GM18870 (cell line): Measurements from ENCODE around the gene ARSA.
"Not testable (repeated sequence)": the region's sequence is repeated elsewhere in the genome, so short reads cannot be mapped to it uniquely, and the experiment has no call there.

Source experiments
- ATAC-seq: cut with Tn5 transposase; IDR thresholded peaks from one replicate; pipeline ENCODE4 v1.9.1; 2021; ENCODE audit warnings: moderate library complexity; ENCODE audit not compliant: unreplicated experiment

ARSA gene

GRCh38 chr22:50656122-50657070, 28.4 kb upstream of the ARSA start:
- no peak for ATAC-seq

DNA sequence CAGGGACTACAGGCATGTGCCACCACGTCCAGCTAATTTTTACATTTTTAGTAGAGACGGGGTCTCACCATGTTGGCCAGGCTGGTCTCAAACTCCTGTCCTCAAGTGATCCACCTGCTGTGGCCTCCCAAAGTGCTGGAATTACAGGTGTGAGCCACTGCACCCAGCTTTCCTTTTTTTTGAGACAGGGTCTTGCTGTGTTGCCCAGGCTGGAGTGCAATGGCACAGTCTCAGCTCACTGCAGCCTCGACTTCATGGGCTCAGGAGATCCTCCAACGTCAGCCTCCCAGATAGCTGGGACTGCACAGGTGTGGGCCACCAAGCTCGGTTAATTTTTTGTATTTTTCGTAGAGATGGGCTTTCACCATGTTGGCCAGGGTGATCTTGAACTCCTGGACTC, 26.7 kb upstream of the ARSA start:
- not testable (repeated sequence) for ATAC-seq

GRCh38 chr22:50653256-50653655, 25.3 kb upstream of the ARSA start:
- ATAC-seq: no peak

DNA sequence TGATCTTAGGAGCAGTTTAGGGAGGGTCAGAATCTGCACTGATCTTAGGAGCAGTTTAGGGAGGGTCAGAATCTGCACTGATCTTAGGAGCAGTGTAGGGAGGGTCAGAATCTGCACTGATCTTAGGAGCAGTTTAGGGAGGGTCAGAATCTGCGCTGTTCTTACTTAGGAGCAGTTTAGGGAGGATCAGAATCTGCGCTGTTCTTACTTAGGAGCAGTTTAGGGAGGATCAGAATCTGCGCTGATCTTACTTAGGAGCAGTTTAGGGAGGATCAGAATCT, 15.8 kb upstream of the ARSA start:
- ATAC-seq: not testable (repeated sequence)

DNA sequence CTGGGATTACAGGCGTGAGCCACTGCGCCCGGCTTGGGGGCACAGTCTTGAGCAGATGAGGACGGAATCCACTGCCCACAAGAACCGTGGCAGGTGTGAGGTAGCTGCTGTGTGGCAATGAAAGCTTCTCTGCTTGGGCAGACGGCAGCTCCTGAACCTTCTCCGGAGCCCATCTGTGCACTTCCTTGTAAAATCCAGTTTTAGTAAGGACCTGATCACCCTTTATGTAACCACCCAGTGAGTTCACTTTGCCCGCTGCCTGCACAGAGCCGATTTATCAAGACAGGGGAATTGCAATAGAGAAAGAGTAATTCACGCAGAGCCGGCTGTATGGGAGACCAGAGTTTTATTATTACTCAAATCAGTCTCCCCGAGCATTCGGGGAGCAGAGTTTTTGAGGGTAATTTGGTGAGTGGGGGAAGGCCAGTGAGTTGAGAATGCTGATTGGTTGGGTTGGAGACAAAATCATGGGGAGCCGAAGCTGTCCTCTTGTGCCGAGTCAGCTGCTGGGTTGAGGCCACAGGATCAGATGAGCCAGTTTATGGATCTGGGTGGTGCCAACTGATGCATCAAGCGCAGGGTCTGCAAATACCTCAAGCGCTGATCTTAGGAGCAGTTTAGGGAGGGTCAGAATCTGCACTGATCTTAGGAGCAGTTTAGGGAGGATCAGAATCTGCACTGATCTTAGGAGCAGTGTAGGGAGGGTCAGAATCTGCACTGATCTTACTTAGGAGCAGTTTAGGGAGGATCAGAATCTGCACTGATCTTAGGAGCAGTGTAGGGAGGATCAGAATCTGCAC, 15.3 kb upstream of the ARSA start:
- ATAC-seq: not testable (repeated sequence)

- ATAC-seq: no peak
These were observed 14.0 kb upstream of the ARSA start for GRCh38 chr22:50641696-50642607.

GRCh38 chr22:50640857-50641647, 13.1 kb upstream of the ARSA start:
- ATAC-seq: no peak

- ATAC-seq: not testable (repeated sequence)
These were observed 12.3 kb upstream of the ARSA start for GRCh38 chr22:50640296-50640695.

- ATAC-seq: no peak
These were observed 7.6 kb upstream of the ARSA start for GRCh38 chr22:50635591-50635990.

DNA sequence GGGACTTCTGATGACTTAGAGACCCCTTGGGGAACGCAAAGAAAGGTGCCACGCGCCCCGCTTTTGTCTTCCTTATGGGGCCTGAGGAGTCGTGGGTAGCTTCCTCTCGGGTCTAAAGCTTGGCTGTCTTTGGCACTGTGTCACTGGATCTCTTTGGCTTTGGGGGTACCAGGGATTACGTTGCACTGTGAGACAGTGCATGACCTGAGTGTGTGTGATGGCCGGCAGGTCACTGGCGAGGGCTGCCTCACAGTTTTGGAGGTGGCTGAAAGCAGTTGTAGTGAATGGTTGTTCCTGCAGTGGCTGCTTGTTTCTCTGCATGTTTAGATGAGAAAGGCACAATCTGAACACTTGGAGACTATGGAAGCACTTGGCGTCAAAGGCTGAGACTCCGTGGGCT, 5.8 kb upstream of the ARSA start:
- ATAC-seq: no peak

- no peak for ATAC-seq
These were observed 5.1 kb upstream of the ARSA start for GRCh38 chr22:50633086-50633485.

GRCh38 chr22:50630376-50630775, 2.4 kb upstream of the ARSA start:
- no peak for ATAC-seq

- ATAC-seq: no peak
These were observed 687 bp upstream of the ARSA start for GRCh38 chr22:50628543-50629134.

DNA sequence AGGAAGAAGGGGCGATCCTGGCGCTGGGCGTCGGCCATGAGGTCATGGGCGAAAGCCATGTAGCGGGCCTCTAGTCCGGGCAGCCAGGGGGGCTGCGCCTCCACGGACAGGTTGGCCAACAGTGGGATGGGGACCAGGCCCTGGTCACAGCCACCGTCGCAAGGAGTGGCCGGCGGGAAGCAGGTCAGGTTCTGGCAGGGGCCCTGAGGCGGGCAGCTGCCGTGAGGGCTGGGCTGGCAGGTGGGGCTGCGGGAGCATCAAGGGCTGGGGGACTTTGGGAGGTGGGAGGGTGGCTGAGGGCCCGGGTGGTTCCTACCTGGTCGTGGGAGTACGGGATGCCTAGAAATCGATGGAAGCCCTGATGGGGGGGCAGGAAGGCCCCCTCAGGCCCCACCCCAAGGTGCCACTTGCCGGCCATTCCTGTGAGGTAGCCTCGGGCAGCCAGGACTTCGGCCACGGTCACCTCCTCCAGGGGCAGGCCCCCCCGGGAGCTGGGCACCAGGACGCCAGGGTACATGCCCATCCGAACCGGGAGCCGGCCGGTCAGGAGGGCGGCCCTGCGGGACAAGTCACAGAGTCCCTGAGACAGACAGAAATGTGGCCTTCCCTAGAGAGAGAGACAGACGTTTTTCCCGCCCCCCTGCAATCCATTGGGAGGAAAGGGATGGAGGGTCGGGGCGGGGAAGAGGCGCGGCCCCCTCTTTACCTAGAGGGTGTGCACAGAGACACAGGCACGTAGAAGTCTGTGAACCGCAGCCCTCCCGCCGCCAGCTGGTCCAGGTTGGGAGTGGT, 906 bp downstream of the ARSA start:
- ATAC-seq: no peak

- no peak for ATAC-seq
These were observed 1.6 kb downstream of the ARSA start for GRCh38 chr22:50626314-50626849.

GRCh38 chr22:50625568-50626313, 2.2 kb downstream of the ARSA start:
- no peak for ATAC-seq

DNA sequence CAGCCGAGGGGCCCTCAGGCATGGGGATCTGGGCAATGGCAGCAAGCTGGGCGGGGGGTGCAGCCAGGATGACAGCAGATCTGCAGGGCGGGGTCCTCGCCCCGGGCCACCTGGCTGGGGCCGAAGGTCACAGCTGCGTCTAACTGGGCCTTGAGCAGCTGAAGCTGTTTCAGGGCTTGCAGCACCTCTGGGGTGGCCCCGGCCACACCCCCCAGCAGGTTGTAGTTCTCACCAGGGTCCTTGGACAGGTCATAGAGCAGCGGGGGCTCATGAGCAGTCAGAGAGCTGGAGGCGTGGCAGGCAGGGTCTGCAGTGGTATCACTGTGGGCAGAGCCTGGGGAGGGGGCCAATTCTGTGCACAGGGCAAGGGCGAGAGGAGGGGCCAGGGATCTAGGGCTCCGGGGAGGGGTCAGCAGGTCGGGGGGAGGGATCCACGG, 2.8 kb downstream of the ARSA start:
- no peak for ATAC-seq
